GM12878 (cell line): Measurements from ENCODE around the gene DNAJC22. TPM values are rescaled to one million over a fixed set of nuclear protein-coding genes. Genes with fewer than 3 reads are reported as not detected.

Experiments
- CREM ChIP-seq: IDR thresholded peaks from 2 replicates; pipeline ENCODE4 v1.6.1; 2014; ENCODE audit warnings: antibody characterized with exemption, low read depth
- HDAC6 ChIP-seq: fragments of 200-600 bp; sonication (generic); IDR thresholded peaks from one replicate; pipeline ENCODE4 v1.8.0; 2017; ENCODE audit warnings: antibody characterized with exemption; ENCODE audit not compliant: unreplicated experiment
- SPI1 ChIP-seq: IDR thresholded peaks from 2 replicates; pipeline ENCODE4 v1.6.1; 2011; ENCODE audit warnings: low read depth, mild to moderate bottlenecking, low read length, moderate library complexity, borderline replicate concordance; ENCODE audit not compliant: insufficient read depth
- ZNF384 ChIP-seq: IDR thresholded peaks from 2 replicates; pipeline ENCODE4 v1.6.1; 2012; ENCODE audit warnings: low read depth, mild to moderate bottlenecking, low read length, improper control_type of control experiment, borderline replicate concordance
- ZNF592 ChIP-seq: fragments of 450-650 bp; IDR thresholded peaks from 2 replicates; pipeline ENCODE4 v1.6.1; 2017; ENCODE audit warnings: mild to moderate bottlenecking, moderate library complexity
- ZZZ3 ChIP-seq: IDR thresholded peaks from 2 replicates; pipeline ENCODE4 v1.6.1; 2011; ENCODE audit warnings: low read depth; ENCODE audit not compliant: control insufficient read depth, insufficient read length
- polyA plus RNA-seq, 11 experiments: library from polyadenylated mRNA; depleted of rRNA in 4 of 11; unstranded in 6 of 11; stranded (reverse) in 5 of 11; fragments of >200 nt; fragmentation: Nextera tagmentation in 4 of 11; fragmentation: Illumina TruSeq in 1 of 11; extraction: Ambion mirVana in 4 of 11; extraction: Trizol in 1 of 11; gene quantifications; 1 replicate in 1 of 11; 2 replicates in 10 of 11; pipeline versions ENCODE4 v1.2.1 to v1.2.3, GENCODE V29; 2011 to 2016; ENCODE audit warnings: inconsistent platforms in 2 of 11, missing spikeins in 2 of 11, low read depth in 1 of 11
- total RNA-seq, 4 experiments: library from RNA; depleted of rRNA in 3 of 4; stranded (reverse); fragments of >200 nt in 3 of 4; fragmentation: Illumina TruSeq in 1 of 4; extraction: Trizol in 1 of 4; gene quantifications; 2 replicates each; pipeline versions ENCODE4 v1.2.1 to v1.2.3, GENCODE V29; 2013 to 2021
- TF ChIP-seq, protein P1 (sequence below): fragments of 450-650 bp; IDR thresholded peaks from 2 replicates; pipeline ENCODE4 v1.6.1; 2016; ENCODE audit warnings: mild to moderate bottlenecking

DNAJC22 gene
- total and polyA plus RNA-seq, 10 of the 15 experiments (the other 5 are each of a cell fraction or from before 2014, with no cell fraction given), result 0.06 to 0.61 (median 0.13) TPM; not detected in 3

GRCh38 chr12:49297695-49298060 is 49.0 kb upstream of the DNAJC22 start (continued):
- TF ChIP-seq ZNF592 (no peak), ZNF384 (no peak), SPI1 (no peak), CREM (no peak), ZZZ3 (no peak), HDAC6 (no peak)
- TF ChIP-seq, protein P1, sequence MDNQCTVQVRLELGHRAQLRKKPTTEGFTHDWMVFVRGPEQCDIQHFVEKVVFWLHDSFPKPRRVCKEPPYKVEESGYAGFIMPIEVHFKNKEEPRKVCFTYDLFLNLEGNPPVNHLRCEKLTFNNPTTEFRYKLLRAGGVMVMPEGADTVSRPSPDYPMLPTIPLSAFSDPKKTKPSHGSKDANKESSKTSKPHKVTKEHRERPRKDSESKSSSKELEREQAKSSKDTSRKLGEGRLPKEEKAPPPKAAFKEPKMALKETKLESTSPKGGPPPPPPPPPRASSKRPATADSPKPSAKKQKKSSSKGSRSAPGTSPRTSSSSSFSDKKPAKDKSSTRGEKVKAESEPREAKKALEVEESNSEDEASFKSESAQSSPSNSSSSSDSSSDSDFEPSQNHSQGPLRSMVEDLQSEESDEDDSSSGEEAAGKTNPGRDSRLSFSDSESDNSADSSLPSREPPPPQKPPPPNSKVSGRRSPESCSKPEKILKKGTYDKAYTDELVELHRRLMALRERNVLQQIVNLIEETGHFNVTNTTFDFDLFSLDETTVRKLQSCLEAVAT, result no peak
